ENCODE data around the gene SCOC. TPM values are rescaled to one million over a fixed set of nuclear protein-coding genes. Genes with fewer than 3 reads are reported as not detected.
"Not testable (repeated sequence)": the region's sequence is repeated elsewhere in the genome, so short reads cannot be mapped to it uniquely, and the experiment has no call there.

SCOC gene
- total RNA-seq, 1 donor from 2014 or later, result 33.9 TPM

GRCh38 chr4:140388015-140388414, 14.6 kb downstream of the SCOC start:
- Mint-ChIP-seq H3K9me3 (ENCODE audit: unreplicated experiment) (no peaks in the 10 kb centered on the region), H3K4me1 (ENCODE audit: unreplicated experiment) (no peaks in the 10 kb centered on the region), H3K36me3 (ENCODE audit: low read depth, unreplicated experiment) (no peaks in the 10 kb centered on the region), H3K27ac (ENCODE audit: unreplicated experiment) (no peak overlapping the region), H3K4me3 (ENCODE audit: unreplicated experiment) (no peak overlapping the region), H3K27me3 (ENCODE audit: unreplicated experiment) (peaks cover 2% of the 10 kb centered on the region)
- TF ChIP-seq CTCF (IDR thresholded peaks at IDR 0.05; ENCODE audit: unreplicated experiment), result no peak
- DNase-seq (ENCODE audit: low spot score), result no peak

GRCh38 chr4:140395668-140396067, 22.2 kb downstream of the SCOC start:
- Mint-ChIP-seq H3K4me3 (ENCODE audit: unreplicated experiment) (no peak overlapping the region), H3K36me3 (ENCODE audit: low read depth, unreplicated experiment) (no peaks in the 10 kb centered on the region), H3K27me3 (ENCODE audit: unreplicated experiment) (peaks cover 2% of the 10 kb centered on the region), H3K4me1 (ENCODE audit: unreplicated experiment) (no peaks in the 10 kb centered on the region), H3K9me3 (ENCODE audit: unreplicated experiment) (no peaks in the 10 kb centered on the region), H3K27ac (ENCODE audit: unreplicated experiment) (no peak overlapping the region)
- DNase-seq (ENCODE audit: low spot score), result no peak
- TF ChIP-seq CTCF (IDR thresholded peaks at IDR 0.05; ENCODE audit: unreplicated experiment), result no peak

GRCh38 chr4:140400111-140400510, 26.7 kb downstream of the SCOC start:
- no peak overlapping the region for H3K27ac Mint-ChIP-seq (ENCODE audit: unreplicated experiment)
- H3K4me1 Mint-ChIP-seq (ENCODE audit: unreplicated experiment), result no peaks in the 10 kb centered on the region
- H3K27me3 Mint-ChIP-seq (ENCODE audit: unreplicated experiment), result no peaks in the 10 kb centered on the region
- no peak for DNase-seq (ENCODE audit: low spot score)
- TF ChIP-seq CTCF (IDR thresholded peaks at IDR 0.05; ENCODE audit: unreplicated experiment), result no peak
- H3K4me3 Mint-ChIP-seq (ENCODE audit: unreplicated experiment), result no peak overlapping the region
- H3K36me3 Mint-ChIP-seq (ENCODE audit: low read depth, unreplicated experiment), result no peaks in the 10 kb centered on the region
- H3K9me3 Mint-ChIP-seq (ENCODE audit: unreplicated experiment), result no peaks in the 10 kb centered on the region

GRCh38 chr4:140406292-140406691, 32.8 kb downstream of the SCOC start:
- H3K36me3 Mint-ChIP-seq (ENCODE audit: low read depth, unreplicated experiment), result no peaks in the 10 kb centered on the region
- no peaks in the 10 kb centered on the region for H3K27me3 Mint-ChIP-seq (ENCODE audit: unreplicated experiment)
- H3K9me3 Mint-ChIP-seq (ENCODE audit: unreplicated experiment), result no peaks in the 10 kb centered on the region
- H3K4me3 Mint-ChIP-seq (ENCODE audit: unreplicated experiment), result no peak overlapping the region
- no peak for TF ChIP-seq CTCF (IDR thresholded peaks at IDR 0.05; ENCODE audit: unreplicated experiment)
- H3K4me1 Mint-ChIP-seq (ENCODE audit: unreplicated experiment), result no peaks in the 10 kb centered on the region
- no peak for DNase-seq (ENCODE audit: low spot score)
- H3K27ac Mint-ChIP-seq (ENCODE audit: unreplicated experiment), result no peak overlapping the region

- H3K4me3 Mint-ChIP-seq (ENCODE audit: unreplicated experiment), result no peak overlapping the region
- DNase-seq (ENCODE audit: low spot score), result no peak
- no peak overlapping the region for H3K27ac Mint-ChIP-seq (ENCODE audit: unreplicated experiment)
- no peaks in the 10 kb centered on the region for H3K9me3 Mint-ChIP-seq (ENCODE audit: unreplicated experiment)
- H3K27me3 Mint-ChIP-seq (ENCODE audit: unreplicated experiment), result no peaks in the 10 kb centered on the region
- no peaks in the 10 kb centered on the region for H3K36me3 Mint-ChIP-seq (ENCODE audit: low read depth, unreplicated experiment)
- peaks cover 9% of the 10 kb centered on the region for H3K4me1 Mint-ChIP-seq (ENCODE audit: unreplicated experiment)
- no peak for TF ChIP-seq CTCF (IDR thresholded peaks at IDR 0.05; ENCODE audit: unreplicated experiment)
Measured at GRCh38 chr4:140408974-140409373, 35.5 kb downstream of the SCOC start.

GRCh38 chr4:140413130-140413969, 39.9 kb downstream of the SCOC start:
- not testable (repeated sequence) for H3K4me1 Mint-ChIP-seq (ENCODE audit: unreplicated experiment); H3K9me3 Mint-ChIP-seq (ENCODE audit: unreplicated experiment); H3K27ac Mint-ChIP-seq (ENCODE audit: unreplicated experiment); H3K27me3 Mint-ChIP-seq (ENCODE audit: unreplicated experiment); H3K4me3 Mint-ChIP-seq (ENCODE audit: unreplicated experiment); H3K36me3 Mint-ChIP-seq (ENCODE audit: low read depth, unreplicated experiment); DNase-seq (ENCODE audit: low spot score)

All from endothelial cell (in vitro differentiated cells).